Measurements from ENCODE around the gene SEMA5A.

The SEMA5A gene

DNA sequence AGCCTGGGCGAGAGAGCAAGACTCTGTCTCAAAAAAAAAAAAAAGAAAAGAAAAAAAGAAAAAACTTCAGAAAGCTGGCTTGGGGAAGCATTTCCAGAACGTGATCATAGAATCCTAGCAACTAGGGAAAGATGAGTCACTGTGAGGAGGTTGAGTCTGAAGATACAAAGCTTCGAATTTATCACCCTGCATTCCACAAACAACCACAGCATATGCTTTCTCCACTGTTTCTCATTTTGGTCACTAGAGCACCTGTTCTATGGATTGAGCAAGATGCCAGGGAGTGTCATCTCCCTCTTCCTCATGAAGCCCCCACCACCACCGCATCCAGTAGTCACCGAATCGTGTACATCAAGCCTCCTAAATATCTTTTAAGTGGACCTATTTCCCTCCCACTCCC lies 37.9 kb downstream of the SEMA5A start:
- DNase-seq: no peak

DNA sequence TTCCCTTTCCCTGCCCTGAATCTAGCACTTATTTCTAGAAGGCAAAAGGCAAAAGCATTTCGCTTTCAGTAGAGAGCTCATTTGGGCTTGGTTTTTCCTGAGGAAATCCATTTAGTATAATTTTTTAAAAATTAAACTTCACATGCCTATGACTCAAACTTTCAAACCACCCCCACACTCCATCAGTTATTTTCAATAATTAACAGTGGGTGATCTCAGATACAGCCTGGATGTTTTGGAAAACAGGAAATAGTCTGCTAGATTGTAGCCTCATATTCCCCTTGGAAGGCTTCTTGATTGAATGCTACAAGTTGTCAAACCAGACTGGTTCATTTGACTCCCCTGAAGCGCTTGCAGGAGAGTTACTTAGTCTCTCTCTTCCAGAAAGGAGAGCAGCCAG lies 40.6 kb downstream of the SEMA5A start:
- no peak for DNase-seq

DNA sequence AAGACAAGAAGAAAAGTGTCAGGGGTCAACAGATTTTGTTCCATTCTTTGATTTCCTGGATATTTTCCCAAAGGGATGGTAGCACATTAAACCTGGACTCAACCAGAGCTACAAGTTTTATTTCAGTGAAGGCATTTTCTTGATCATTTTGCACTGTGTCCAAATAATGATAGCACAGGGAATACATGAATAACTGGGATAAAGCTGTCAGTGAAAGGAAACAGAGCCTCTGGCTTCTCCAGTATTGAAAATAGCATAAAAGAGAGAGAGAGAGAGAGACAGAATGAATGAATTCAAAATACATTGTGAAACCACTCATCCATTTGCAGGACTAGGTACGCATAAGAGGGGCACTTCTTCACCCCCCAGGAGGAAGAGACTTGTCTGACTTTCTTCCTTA lies 43.0 kb downstream of the SEMA5A start:
- no peak for DNase-seq

DNA sequence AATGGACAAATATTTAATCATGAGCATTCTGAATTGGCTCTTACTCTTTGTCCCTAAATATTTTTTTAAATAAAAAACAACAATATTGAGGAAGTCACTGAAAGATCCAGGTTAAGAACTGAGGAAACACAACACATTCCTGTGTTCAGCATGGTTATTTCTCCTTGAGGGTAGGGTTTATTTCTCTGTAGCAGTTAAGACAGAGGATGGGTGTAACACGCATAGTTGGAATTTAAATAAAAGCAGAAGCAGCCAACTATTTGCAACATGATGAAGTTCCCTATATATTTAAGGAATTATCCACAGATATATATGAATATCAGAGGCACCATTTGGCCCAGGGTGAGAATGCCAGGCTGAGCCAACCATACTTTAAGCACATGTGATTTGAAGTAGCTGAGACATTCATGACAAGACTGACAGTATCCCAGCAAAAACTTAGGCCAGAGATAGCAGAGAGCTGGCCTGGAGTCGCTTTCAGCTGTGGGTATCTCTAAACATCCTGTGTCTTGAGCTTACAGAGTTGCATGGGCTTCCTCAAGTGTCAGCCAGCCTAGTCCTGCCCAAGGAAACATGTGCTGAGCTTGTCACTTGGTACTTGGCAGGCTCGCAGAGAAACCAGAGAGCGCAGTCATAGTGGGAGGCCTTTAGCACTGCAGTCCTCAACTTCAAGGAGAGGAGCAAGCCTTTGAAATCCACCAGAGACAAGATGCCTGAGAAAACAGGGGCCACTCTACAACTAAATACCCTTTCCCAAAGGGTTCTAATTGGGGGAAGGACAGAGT lies 43.6 kb downstream of the SEMA5A start:
- no peak for DNase-seq

DNA sequence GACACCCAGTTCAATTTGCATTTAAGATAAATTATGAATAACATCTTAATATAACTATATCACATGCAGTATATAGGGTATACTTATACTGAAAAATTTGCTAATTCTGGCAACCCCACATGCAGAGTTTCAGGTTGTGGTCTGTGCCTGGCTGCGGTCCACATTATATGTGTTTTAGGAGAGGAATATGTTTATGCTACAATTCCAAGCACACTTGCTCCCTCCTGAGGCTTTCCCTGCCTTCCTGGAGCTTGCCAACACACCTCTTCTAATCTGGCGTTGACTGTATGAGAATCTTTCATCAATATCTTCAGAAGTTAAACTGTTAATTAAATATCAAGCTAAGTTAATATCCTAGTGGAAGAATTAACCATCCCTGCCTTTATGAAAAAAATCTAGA lies 45.2 kb downstream of the SEMA5A start:
- DNase-seq: no peak

DNA sequence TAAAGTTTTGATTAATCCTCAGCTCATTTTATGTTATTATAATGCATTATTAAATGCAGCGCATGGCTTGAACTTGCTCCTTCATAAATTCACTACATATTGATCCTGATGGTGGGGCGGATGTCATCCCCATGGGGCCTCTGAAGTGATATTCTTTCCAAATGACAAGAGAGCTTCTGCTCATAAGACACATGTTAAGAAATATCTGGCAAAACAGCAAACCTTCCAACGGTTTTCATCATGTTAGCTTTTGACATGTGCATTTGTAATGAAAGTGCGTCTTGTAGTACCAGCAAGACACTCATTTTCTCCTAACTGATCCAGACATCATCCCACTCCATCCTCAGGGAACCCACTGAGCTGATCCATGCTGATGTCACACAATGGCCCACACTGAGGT lies 45.7 kb downstream of the SEMA5A start:
- DNase-seq: no peak

DNA sequence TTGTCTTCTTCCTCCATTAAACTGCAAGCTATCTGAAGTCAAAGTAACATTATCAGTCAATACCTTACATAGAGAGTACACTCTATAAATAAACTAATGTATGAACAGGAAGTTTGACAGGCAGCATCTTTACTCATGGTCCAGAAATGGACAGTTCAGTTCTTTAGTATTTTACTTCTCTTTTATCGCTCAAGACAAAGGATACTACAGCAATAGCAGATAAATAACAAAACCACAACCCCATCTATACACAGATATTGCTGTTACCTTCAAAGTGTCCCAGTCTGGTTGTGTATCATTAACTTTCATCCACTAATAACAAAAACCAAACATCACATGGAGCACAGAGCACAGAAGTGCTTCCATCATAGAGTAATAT lies 46.4 kb downstream of the SEMA5A start:
- no peak for DNase-seq

DNA sequence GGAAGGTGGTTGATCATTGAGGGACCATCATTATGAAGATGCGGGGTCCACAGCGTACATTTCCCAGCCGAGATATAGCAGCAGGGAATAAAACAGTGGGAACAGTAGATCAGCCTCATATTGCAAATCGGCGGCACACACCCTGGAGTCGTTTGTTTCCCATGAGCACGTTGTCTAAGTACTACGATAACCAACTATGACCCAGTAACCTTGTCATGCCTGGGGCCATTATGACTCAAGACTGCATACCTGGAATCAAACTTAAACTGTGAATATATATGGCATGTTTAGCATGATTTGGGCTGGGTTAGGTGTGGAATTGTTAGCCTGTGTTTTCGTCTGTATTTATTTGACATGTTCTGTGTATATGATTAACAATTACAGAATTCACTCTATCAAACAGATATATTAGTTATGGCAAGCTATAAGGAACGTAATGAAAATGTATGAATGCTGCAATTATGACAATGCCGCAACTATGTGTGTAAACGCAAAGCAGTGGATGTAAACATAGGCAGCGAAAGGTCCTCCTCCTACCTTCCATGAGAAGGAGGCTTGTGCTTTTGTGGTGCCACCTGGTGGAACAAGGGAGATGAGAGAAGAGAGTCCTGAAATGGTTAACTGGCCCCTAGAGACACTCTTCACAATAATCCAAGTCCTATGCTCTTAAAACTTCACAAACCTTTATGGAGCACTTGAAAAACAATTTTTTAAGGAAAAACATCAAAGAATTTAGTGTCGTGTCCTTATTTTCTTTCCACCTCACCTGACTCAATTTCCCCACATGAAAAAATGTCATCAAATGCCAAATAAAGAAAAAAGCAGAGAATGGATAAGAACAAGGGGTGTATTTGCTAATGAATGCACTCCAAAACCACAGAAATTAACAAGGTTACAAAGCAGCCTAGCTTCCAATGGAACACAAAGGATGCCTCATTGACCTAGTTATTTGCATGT lies 47.1 kb downstream of the SEMA5A start:
- no peak for DNase-seq

DNA sequence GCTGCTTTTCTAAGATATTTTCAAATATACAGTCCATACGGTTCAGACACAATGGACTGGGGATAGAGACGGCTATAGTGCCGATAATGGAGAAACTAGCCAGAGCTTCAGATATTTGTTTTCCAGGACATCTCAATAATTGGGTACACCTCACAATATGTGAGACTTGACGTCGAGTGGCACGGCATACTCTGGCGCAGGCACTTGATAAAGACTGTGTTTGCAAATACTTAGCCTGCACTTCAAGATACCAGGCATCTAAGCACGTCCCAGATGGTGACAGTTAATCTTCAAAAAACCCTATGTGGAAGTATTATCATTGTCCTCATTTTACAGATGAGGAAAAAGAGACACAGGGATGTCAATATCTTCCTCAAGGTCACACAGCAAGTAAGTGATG lies 48.5 kb downstream of the SEMA5A start:
- DNase-seq: no peak

DNA sequence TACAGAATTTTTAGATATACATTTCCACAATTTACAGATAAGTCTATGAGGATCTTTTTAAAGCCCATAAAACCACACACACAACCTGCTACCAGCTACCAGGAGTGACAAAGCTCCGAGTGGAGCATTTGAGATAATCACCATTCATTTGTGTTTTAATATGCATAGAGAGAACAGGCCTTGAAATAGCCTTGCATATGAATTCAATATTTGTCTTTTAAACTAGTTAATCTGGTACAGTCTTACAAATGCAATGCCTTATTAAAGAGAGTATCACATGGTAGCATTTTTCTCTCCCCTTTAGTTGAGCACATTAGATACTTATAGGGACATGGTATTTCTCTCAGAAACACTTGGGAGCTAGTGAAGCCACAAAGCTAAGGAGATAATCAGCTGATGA lies 49.1 kb downstream of the SEMA5A start:
- DNase-seq: no peak

DNA sequence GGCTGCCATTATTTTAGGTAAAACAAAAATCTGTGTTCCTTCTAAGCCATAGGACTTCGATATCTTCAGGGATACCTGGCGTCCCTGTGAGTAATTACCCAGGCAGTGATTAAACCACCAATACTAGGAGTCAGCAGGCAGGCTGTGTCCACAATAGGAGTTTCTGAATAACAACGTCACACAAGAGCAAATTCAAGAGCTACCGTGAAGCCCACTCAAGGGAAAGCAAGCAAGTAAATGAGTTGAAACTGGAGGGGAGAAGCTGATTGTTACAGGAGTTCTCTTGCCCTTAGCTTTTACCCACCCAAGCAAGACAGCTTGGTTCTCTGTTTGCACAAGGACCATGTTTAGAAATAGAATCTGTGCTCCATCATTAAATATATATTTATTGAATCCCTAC lies 50.8 kb downstream of the SEMA5A start:
- no peak for DNase-seq

DNA sequence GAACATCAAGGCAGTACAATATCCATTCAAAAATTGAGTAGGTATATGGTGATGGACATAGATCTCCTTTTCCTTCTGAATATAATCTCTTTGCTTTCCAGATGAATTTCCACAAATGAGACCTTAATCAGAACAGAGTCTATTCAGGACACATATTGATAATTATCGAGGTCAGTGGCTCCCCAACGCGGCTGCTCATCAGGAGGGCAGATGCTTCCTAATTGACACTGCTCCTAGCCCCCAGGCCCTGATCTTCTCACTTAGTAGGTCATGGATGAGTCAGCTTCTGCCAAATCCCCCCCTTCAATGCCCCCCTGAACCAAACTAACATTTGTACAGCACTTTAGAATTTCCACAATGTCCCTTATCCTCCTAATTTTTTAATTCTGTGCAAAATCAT lies 51.6 kb downstream of the SEMA5A start:
- DNase-seq: no peak

DNA sequence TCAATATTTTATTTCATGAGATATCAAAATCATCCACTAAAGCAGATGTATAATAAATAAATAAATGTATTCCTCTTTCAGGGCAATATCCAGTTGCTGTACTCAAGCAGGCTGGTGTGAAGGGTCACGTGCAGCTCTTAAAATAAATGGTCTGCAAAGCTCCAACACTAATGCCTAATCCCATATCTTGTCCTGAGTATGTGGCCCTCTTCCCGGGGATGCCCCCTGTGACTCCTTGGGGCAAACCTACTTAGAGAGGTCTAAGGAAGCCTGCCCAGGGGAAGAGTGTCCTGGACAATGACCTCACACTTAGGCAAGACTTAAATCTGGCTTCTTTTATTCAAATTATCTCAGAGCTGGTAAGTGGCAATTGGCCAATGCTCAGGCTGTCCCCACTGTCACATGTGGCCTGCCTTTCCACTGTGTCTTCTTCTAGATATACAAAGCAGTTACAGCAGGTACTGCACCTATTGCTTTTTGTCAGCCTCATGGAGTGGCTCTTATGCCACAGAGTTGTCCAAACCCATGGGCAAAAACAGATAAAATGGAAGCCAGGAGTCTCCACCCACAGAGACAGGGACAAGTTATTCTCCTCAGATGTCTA lies 55.3 kb downstream of the SEMA5A start:
- no peak for DNase-seq

DNA sequence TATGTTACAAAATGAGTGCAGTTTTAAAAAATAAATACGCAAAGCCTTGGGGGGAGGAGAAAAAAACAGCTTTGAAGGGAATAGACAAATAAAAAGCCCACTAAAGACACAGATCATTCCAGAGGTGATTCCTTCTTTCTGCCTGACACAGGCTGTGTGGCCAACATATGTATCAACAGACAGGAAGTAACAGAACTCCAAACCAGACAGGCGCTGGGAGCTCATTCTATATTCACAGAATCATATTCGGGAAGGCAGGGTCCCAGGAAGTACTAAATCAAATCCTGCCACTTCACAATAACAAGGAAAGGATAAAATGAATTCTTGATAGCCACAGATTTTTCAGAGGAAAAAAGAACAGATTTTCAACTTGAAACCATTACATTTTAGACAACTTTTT lies 62.1 kb downstream of the SEMA5A start:
- no peak for DNase-seq

DNA sequence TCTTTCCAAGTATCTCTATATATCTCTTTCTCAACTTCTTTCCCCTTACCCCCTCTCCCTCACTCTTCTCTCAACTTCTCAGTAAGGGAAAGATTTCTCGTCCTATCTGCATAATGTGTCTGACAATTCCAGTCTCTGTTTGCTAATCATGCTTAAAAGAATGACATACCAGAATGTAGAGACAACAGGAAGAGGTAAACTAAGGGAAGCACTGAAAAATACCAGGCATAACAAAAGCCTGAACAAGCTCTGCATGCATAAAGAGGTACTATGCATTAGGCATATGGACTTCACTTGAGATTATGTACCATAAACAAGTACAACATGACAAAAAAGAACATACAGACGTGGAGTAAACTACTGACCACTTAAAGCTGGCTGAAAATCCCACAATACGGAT lies 62.6 kb downstream of the SEMA5A start:
- no peak for DNase-seq

DNA sequence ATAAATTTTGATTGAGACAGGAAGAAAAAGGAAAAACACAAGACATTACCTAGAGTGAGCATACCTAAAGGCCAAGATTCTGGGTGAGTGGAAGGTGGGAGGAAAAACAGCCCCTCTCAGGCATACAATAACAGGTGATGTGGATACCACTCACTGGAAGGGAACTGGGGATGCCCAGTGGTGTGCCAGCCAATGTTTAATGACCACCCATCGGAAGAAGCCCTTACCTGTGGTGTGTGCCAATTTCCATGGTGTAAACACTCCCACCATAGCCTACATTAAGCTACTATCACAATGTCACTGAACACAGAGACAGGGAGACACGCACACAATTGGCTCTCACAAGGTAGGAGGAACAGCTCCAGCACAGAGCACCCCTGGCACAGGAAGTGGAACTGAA lies 63.5 kb downstream of the SEMA5A start:
- DNase-seq: no peak

DNA sequence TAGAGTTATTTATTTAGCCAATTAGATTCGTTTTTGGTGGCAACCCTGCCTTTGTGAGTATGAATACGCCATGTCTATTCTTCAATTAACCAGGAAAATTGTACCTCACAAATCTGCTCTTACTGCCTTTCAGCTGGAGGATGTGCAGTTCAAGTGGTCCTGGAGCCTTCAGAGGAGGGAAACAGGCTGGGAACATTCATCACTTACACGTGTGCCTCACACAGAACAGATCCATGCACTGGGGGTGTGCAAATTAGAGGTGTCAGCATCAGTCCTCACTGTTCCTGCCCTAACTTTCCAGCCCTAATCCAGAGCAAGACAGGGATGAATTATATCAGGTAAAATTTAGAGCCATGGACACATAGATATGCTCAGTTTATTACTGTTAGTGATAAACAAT lies 65.4 kb downstream of the SEMA5A start:
- no peak for DNase-seq

DNA sequence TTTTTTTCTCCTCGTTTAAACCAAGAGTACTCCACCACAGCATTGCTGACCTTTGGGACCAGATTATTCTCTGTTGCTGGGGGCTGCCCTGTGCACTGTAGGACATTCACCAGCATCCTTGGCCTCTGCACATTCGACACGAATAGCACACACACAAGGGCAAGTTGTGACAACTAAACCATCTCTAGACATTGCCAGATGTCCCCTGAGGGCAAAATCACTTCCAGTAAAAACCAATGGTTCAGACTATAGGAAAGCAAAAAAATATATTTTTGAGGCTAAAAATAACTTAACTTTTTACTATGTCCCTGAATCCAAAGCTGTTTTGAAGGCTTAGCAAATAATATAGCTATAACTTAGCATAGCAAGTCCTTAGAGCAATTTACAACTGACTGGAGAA lies 65.9 kb downstream of the SEMA5A start:
- no peak for DNase-seq

DNA sequence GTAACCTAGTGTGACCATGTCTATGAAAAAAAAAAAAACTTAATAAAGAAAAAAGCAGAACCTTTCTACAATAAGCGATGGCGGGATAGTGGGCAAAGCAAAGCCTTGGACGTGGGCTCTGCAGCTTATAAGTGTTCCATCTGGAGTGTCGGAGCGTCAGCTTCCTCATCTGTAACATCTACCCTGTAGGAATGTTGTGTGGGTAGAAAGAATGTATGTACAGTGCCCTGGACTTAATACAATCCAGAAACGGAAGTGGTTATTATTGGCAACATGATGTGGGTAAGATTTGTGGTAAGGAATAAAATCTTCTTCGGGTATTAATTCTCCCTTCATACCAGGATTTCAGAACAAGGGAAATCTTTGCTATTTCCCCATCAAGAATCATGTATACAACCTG lies 66.5 kb downstream of the SEMA5A start:
- no peak for DNase-seq

DNA sequence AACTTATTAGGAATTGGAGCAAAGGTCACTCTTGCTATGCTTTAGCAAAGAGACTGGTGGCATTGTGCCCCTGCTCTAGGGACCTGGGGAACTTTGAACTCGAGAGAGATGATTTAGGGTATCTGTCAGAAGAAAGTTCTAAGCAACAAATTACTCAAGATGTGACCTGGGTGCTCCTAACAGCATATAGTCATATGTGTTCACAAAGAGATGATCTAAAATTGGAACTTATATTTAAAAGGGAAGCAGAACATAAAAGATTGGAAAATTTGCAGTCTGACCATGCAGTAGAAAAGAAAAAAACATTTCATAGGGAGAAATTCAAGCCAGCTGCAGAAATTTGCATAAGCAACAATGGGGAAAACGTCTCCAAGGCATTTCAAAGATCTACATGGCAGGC lies 68.3 kb downstream of the SEMA5A start:
- no peak for DNase-seq

DNA sequence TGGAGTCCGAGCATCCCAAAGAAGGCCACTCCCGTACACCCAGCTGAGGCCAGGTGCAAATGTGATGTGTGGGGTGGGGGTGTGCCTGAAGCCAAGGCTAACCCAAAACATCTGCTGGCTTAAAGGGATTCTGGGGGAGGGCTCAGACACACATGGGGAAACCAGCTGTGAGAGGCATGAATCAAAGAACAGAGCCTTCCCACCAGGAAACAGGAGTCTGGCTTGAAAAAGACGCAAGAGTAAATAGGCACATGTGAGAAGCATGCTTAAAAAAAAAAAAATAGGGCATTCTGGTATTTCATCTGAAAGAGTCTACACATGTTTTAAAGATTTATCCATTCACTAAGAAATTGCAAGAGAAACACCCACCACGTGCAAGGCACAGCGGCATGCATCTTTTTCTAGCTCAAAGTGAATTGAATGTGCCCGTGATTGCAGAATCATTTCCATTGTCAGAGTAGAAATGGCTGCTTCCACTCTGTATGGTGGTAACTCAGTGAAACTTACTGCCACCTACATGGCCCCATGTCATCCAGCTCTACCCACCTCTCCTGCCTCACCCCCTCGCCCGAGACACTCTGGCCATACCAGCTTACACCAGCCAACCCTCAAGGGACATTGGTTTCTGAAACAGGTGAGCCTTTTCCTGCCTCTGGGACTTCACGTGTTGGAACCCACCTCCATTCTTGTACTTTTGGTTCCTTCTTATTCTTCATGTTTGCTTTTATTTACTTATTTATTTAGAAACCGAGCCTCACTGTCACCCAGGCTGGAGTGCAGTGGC lies 71.5 kb downstream of the SEMA5A start:
- DNase-seq: no peak

DNA sequence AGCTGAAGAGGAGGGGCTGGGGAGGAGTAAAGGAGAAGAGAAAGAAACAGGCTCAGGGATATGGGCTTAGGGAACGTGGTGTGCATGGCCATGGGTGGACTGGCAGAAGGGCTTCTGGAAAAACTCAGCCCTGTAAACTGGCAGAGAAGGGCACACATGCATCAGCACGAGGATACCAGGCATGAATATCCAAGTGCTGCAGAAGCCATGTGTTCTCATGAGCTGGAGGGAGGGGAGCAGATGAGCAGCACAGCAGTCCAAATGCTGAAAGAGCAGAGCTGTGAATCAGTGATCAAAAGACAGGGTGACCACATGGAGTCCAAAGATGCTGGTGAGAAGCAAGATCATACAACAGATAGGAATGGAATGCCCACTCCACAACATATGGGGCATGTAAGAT lies 72.3 kb downstream of the SEMA5A start:
- no peak for DNase-seq

DNA sequence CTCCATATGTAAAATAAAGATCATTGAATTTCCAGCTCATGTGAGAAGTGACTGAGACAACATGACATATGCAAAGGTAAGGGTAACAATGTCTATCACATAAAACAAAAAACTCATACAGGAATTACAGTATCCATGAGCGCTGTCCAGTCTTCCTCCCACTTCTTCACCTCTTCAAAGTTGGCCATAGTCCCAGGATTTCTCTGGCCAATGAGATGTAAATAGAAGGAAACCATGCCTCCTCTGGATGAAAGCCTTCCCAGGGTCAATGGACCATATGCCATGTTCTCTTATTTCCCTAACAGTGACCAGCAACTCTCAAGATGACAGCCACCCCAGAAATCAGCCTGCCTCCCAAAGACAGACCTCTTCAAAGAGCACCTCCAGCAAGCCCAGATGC lies 75.5 kb downstream of the SEMA5A start:
- DNase-seq: no peak

Data from activated CD4-positive, alpha-beta T cell treated with anti-CD3 and anti-CD28 coated beads, Interleukin-2, amount 50 U/mL, for 4 hours (primary cell).